Keratinocyte (primary cell): ENCODE data around the gene RER1. TPM values are rescaled to one million over a fixed set of nuclear protein-coding genes. Genes with fewer than 3 reads are reported as not detected.

Source experiments
- DNase-seq: peaks from one replicate; pipeline ENCODE4 v3.0.0-alpha.2; 2011; ENCODE audit warnings: low read depth, missing footprints, low spot score
- FAIRE-seq: peaks from 2 replicates; lab custom pipeline; 2011; peaks lifted over from hg19 to GRCh38; lab: Jason Lieb, UNC
- H2AFZ ChIP-seq: 2 replicates; pipeline ENCODE4 v1.6.0; 2012; ENCODE audit warnings: low read length, control low read depth, inconsistent platforms; ENCODE audit not compliant: control insufficient read depth
- H3K27ac ChIP-seq: 2 replicates; pipeline ENCODE4 v1.5.1; 2011; ENCODE audit warnings: low read length; ENCODE audit not compliant: control insufficient read depth, insufficient read depth
- H3K27me3 ChIP-seq: 3 replicates; pipeline ENCODE4 v1.6.0; 2011; ENCODE audit warnings: low read length; ENCODE audit not compliant: control insufficient read depth, insufficient read depth; ENCODE audit errors: extremely low read depth
- H3K36me3 ChIP-seq, 2 experiments: 2 replicates in 1 of 2; 3 replicates in 1 of 2; pipeline ENCODE4 v1.5.1; 2011; ENCODE audit warnings: low read length in 2 of 2, mild to moderate bottlenecking in 1 of 2; ENCODE audit not compliant: control insufficient read depth in 2 of 2, insufficient read depth in 2 of 2; ENCODE audit errors: extremely low read depth in 1 of 2
- H3K4me1 ChIP-seq: 3 replicates; pipeline ENCODE4 v1.5.1; 2011; ENCODE audit warnings: low read length; ENCODE audit not compliant: control insufficient read depth, insufficient read depth; ENCODE audit errors: extremely low read depth
- H3K4me2 ChIP-seq: 3 replicates; pipeline ENCODE4 v1.6.0; 2011; ENCODE audit warnings: low read depth, low read length; ENCODE audit not compliant: control insufficient read depth, insufficient read depth; ENCODE audit errors: extremely low read depth
- H3K4me3 ChIP-seq, 3 experiments: fragments of 200-600 bp in 1 of 3; sonication (generic) in 1 of 3; 2 replicates in 2 of 3; 3 replicates in 1 of 3; pipeline ENCODE4 v1.5.1; 2011 to 2016; ENCODE audit warnings: low read length in 3 of 3, mild to moderate bottlenecking in 3 of 3, control low read depth in 2 of 3, inconsistent platforms in 1 of 3, low read depth in 1 of 3, mixed read lengths in 1 of 3, mixed run types in 1 of 3, moderate library complexity in 1 of 3; ENCODE audit not compliant: control insufficient read depth in 2 of 3, insufficient read depth in 2 of 3; ENCODE audit errors: extremely low read depth in 1 of 3
- H3K79me2 ChIP-seq: 2 replicates; pipeline ENCODE4 v1.6.0; 2012; ENCODE audit warnings: low read length; ENCODE audit not compliant: control insufficient read depth, insufficient read depth
- H3K9ac ChIP-seq: 3 replicates; pipeline ENCODE4 v1.6.0; 2011; ENCODE audit warnings: low read length; ENCODE audit not compliant: control insufficient read depth, insufficient read depth; ENCODE audit errors: extremely low read depth
- H3K9me1 ChIP-seq: 3 replicates; pipeline ENCODE4 v1.6.0; 2011; ENCODE audit warnings: low read length; ENCODE audit not compliant: control insufficient read depth, insufficient read depth; ENCODE audit errors: extremely low read depth
- H3K9me3 ChIP-seq: 2 replicates; pipeline ENCODE4 v1.5.1; 2012; ENCODE audit warnings: low read depth, low read length; ENCODE audit not compliant: control insufficient read depth
- H4K20me1 ChIP-seq: 3 replicates; pipeline ENCODE4 v1.6.0; 2011; ENCODE audit warnings: low read length; ENCODE audit not compliant: control insufficient read depth, insufficient read depth; ENCODE audit errors: extremely low read depth
- EZH2 ChIP-seq: IDR thresholded peaks from one replicate; pipeline ENCODE4 v1.6.1; 2012; ENCODE audit warnings: inconsistent platforms, mild to moderate bottlenecking, low read length, moderate library complexity
- dilution Hi-C: fragments of 300-500 bp; cut with MboI; formaldehyde crosslinking; loops from one replicate; pipeline ENCODE4 v1.7.0; 2020; ENCODE audit warnings: low sequenced_read_pairs; ENCODE audit not compliant: extremely low pct_ligation_motif_present
- polyA plus RNA-seq, 5 experiments: library from polyadenylated mRNA; depleted of rRNA in 3 of 5; stranded (reverse) in 3 of 5; stranded (forward) in 1 of 5; unstranded in 1 of 5; fragments of >200 nt; gene quantifications; 1 replicate in 1 of 5; 2 replicates in 3 of 5; 3 replicates in 1 of 5; pipeline versions ENCODE4 v1.2.1 to v1.2.3, GENCODE V29; 2011 to 2012; ENCODE audit warnings: missing spikeins in 2 of 5, low read depth in 1 of 5, low replicate concordance in 1 of 5
- TF ChIP-seq, protein P1 (sequence below), 3 experiments: IDR thresholded peaks in 1 of 3; conservative IDR thresholded peaks in 1 of 3; optimal IDR thresholded peaks in 1 of 3; 2 replicates in 2 of 3; 3 replicates in 1 of 3; pipeline versions ENCODE3 to v1.5.1; 2011; ENCODE audit warnings: low read length in 3 of 3, mild to moderate bottlenecking in 3 of 3, moderate library complexity in 2 of 3, control low read depth in 1 of 3, inconsistent platforms in 1 of 3; ENCODE audit not compliant: insufficient read depth in 2 of 3; ENCODE audit errors: extremely low read depth in 1 of 3

RER1 gene
- polyA plus RNA-seq, 1 donor (not counting 4 experiments of a cell fraction or from before 2014, with no cell fraction given), result 297 TPM

DNA sequence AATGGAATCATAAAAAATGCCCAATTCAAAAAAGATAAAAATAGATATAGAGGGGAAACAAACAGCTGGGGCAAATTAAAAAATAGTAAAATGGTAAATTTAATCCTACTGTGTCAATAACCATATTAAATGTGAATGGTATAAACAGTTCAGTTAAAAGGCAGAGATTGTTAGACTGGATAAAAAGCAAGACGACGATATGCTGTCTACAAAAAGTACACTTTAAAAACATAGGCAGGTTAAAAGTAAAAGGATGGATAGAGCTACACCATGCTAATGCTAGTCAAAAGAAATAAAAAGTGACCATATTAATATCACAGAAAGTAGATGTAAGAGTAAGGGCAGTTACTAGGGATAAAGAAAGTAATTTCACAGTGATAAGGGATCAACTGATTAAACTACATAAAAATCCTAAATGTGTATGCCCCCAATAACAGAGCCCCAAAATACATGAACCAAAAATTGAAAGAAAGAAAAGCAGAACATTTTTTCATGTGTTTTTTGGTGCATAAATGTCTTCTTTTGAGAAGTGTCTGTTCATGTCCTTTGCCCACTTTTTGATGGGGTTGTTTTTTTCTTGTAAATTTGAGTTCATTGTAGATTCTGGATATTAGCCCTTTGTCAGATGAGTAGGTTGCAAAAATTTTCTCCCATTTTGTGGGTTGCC is 27.7 kb upstream of the RER1 start:
- TF ChIP-seq, protein P1, sequence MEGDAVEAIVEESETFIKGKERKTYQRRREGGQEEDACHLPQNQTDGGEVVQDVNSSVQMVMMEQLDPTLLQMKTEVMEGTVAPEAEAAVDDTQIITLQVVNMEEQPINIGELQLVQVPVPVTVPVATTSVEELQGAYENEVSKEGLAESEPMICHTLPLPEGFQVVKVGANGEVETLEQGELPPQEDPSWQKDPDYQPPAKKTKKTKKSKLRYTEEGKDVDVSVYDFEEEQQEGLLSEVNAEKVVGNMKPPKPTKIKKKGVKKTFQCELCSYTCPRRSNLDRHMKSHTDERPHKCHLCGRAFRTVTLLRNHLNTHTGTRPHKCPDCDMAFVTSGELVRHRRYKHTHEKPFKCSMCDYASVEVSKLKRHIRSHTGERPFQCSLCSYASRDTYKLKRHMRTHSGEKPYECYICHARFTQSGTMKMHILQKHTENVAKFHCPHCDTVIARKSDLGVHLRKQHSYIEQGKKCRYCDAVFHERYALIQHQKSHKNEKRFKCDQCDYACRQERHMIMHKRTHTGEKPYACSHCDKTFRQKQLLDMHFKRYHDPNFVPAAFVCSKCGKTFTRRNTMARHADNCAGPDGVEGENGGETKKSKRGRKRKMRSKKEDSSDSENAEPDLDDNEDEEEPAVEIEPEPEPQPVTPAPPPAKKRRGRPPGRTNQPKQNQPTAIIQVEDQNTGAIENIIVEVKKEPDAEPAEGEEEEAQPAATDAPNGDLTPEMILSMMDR (optimal IDR thresholded peaks at IDR 0.05 in 1 of 3, IDR thresholded peaks at IDR 0.05 in 1 of 3, conservative IDR thresholded peaks at IDR 0.05 in 1 of 3; ENCODE audit: extremely low read depth in 1 of 3, insufficient read depth in 2 of 3, low read length in 3 of 3), result no peak
- no peak for TF ChIP-seq EZH2
- Histone ChIP-seq H3K79me2 (no peaks in the 10 kb centered on the region), H3K4me3 (no peak overlapping the region), H3K9me3 (no peaks in the 10 kb centered on the region), H3K27ac (no peak overlapping the region), H3K4me1 (no peaks in the 10 kb centered on the region), H3K9ac (no peak overlapping the region), H3K9me1 (no peaks in the 10 kb centered on the region), H3K27me3 (no peaks in the 10 kb centered on the region), H4K20me1 (no peaks in the 10 kb centered on the region), H3K36me3 (no peaks in the 10 kb centered on the region), H3K4me2 (no peak overlapping the region), H2AFZ (no peak overlapping the region)
- FAIRE-seq (no peak), DNase-seq (no peak)
- dilution Hi-C loops, result no loop called here

DNA sequence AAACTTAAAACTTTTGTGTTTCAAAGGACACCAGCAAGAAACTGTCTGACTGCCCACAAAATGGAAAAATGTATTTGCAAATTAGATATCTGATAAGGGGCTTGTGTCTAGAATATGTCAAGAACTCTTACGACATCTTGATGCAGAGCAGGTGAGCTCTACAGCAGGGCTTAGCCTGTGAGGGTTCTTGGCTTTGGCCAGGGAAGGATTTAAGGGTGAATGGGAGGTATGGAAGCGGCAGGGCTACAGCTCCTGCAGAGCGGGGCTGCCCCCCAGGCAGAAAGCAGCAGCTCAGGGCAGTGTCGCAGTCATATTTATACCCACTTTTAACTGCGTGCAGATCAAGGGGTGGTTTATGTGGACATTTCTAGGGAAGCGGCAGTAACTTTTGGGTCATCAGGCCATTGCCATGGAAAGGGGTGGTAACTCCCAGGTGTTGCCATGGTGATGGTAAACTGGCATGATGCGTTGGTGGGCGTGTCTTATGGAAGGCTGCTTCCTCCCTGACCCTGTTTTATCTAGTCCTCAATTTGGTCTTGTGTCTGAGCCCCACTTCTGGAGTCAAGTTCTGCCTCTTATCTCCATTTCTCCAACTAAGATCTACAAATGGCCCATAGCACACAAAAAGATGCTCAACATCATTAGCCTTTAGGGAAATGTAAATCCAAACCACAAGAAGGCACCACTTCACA is 23.4 kb upstream of the RER1 start:
- no peaks in the 10 kb centered on the region for H3K9me1 ChIP-seq
- no peak overlapping the region for H3K4me3 ChIP-seq
- H2AFZ ChIP-seq, result no peak overlapping the region
- no peak for TF ChIP-seq EZH2
- TF ChIP-seq, protein P1 (optimal IDR thresholded peaks at IDR 0.05 in 1 of 3, IDR thresholded peaks at IDR 0.05 in 1 of 3, conservative IDR thresholded peaks at IDR 0.05 in 1 of 3; ENCODE audit: extremely low read depth in 1 of 3, insufficient read depth in 2 of 3, low read length in 3 of 3), result no peak
- H3K79me2 ChIP-seq, result no peaks in the 10 kb centered on the region
- H3K4me1 ChIP-seq, result no peaks in the 10 kb centered on the region
- FAIRE-seq (no peak), DNase-seq (no peak)
- H4K20me1 ChIP-seq, result no peaks in the 10 kb centered on the region
- H3K9me3 ChIP-seq, result no peaks in the 10 kb centered on the region
- no peak overlapping the region for H3K27ac ChIP-seq
- no peaks in the 10 kb centered on the region for H3K27me3 ChIP-seq
- no peak overlapping the region for H3K4me2 ChIP-seq
- no peak overlapping the region for H3K9ac ChIP-seq
- dilution Hi-C loops, result no loop called here
- H3K36me3 ChIP-seq, result no peaks in the 10 kb centered on the region
